CD4-positive, alpha-beta memory T cell (primary cell): Measurements from ENCODE around the gene MED27. TPM values are rescaled to one million over a fixed set of nuclear protein-coding genes. Genes with fewer than 3 reads are reported as not detected.

Experiments
- CTCF ChIA-PET: fragments of 350-600 bp; sonication (Branson Sonifier 250); formaldehyde crosslinking; loops from one replicate; lab custom pipeline; 2021; ENCODE audit warnings: inconsistent platforms; ENCODE audit not compliant: partially characterized antibody; lab: Charles Lee
- POLR2A ChIA-PET: fragments of 350-600 bp; sonication (Branson Sonifier 250); formaldehyde crosslinking; loops from one replicate; lab custom pipeline; 2021; ENCODE audit not compliant: partially characterized antibody; lab: Charles Lee
- DNase-seq, 5 donors: peaks; one replicate each; pipeline versions ENCODE4 v3.0.0 to v3.0.0-alpha.2; 2020 to 2022; ENCODE audit warnings: mixed read lengths in 1 of 5
- H3K27ac ChIP-seq: one replicate; pipeline ENCODE4 v1.7.0; 2013; ENCODE audit warnings: low read depth, low read length
- H3K27me3 ChIP-seq: 2 replicates; pipeline ENCODE4 v1.7.0; 2013; ENCODE audit warnings: mild to moderate bottlenecking, low read length, moderate library complexity; ENCODE audit not compliant: insufficient read depth
- H3K36me3 ChIP-seq: 2 replicates; pipeline ENCODE4 v1.7.0; 2013; ENCODE audit warnings: mild to moderate bottlenecking, low read length, moderate library complexity; ENCODE audit not compliant: insufficient read depth
- H3K4me1 ChIP-seq: 2 replicates; pipeline ENCODE4 v1.7.0; 2013; ENCODE audit warnings: mild to moderate bottlenecking, low read length, moderate library complexity; ENCODE audit not compliant: insufficient read depth
- H3K4me3 ChIP-seq, 2 donors: one replicate each; pipeline ENCODE4 v1.7.0; 2013; ENCODE audit warnings: low read length in 2 of 2, mild to moderate bottlenecking in 1 of 2
- H3K9me3 ChIP-seq, 2 donors: one replicate each; pipeline ENCODE4 v1.7.0; 2013; ENCODE audit warnings: low read length in 2 of 2, control low read depth in 1 of 2; ENCODE audit not compliant: control insufficient read depth in 1 of 2
- H3K27ac Mint-ChIP-seq, 7 donors: one replicate each; pipeline ENCODE4 v1.8.0; 2020 to 2021; ENCODE audit warnings: mixed read lengths in 7 of 7, mild to moderate bottlenecking in 6 of 7, inconsistent platforms in 3 of 7, moderate library complexity in 3 of 7
- H3K27me3 Mint-ChIP-seq, 2 donors: one replicate each; pipeline ENCODE4 v1.8.0; 2020 to 2021; ENCODE audit warnings: mixed read lengths in 2 of 2
- H3K36me3 Mint-ChIP-seq, 2 donors: one replicate each; pipeline ENCODE4 v1.8.0; 2020 to 2021; ENCODE audit warnings: mixed read lengths in 2 of 2, inconsistent platforms in 1 of 2, mild to moderate bottlenecking in 1 of 2
- H3K4me1 Mint-ChIP-seq, 4 donors: one replicate each; pipeline ENCODE4 v1.8.0; 2020 to 2021; ENCODE audit warnings: mixed read lengths in 4 of 4, mild to moderate bottlenecking in 1 of 4
- H3K4me3 Mint-ChIP-seq, 8 donors: one replicate each; pipeline ENCODE4 v1.8.0; 2020 to 2021; ENCODE audit warnings: mixed read lengths in 8 of 8, mild to moderate bottlenecking in 7 of 8, moderate library complexity in 6 of 8, inconsistent platforms in 3 of 8
- H3K9me3 Mint-ChIP-seq, 8 donors: one replicate each; pipeline ENCODE4 v1.8.0; 2020 to 2021; ENCODE audit warnings: mixed read lengths in 8 of 8, mild to moderate bottlenecking in 5 of 8, inconsistent platforms in 3 of 8, moderate library complexity in 1 of 8
- intact Hi-C: fragments of 100-400 bp; cut with micrococcal nuclease; formaldehyde crosslinking; loops from one replicate; pipeline ENCODE4 v1.15.1; 2023
- polyA plus RNA-seq, 2 donors: library from polyadenylated mRNA; unstranded; fragments of 300-500 nt; fragmentation: Illumina TruSeq; gene quantifications; one replicate each; pipeline ENCODE4 v1.2.3, GENCODE V29; 2021
- total RNA-seq, 2 experiments: library from RNA; stranded (reverse); gene quantifications; one replicate each; pipeline ENCODE4 v1.2.3, GENCODE V29; 2021

The MED27 gene
- total and polyA plus RNA-seq, 4 experiments from 2014 or later, result 15.6 to 57.7 (median 29.3) TPM

DNA sequence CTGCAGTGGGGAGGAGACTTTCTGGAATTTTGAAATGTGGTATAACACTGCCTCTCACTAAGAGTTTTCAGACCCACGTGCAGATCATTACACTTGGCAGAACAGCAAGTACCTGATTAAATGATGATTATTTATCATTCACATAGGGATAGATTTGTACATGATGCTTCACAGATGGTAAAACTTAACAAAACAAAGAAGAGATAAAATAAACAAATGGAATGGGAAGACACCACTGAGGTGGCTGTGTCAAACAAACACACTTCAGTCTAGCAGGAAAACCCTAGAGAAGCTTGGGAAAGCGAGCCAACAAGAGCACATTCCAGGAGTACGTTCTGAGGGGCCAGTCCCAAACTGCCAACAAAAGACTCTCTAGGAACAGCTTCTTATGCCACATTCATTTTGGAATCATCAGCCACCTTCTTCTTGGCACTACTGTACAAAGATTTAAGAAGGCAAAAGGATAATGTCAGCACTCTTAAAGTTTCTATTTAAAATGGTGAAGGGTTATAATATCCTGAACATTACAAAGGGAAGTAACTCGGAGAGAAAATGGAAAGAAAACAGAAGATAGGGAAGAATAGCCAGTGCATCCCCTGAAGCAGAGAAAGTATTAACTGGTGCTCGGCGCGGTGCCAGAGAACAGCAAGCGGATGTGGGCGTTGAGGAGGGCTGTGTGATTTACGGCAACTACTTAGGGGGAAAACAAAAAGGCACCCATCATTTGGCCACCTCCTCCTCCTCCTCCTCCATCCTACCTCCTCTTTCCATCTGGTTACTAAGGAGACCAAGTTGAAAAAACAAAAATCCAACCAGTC is 1.6 kb downstream of the MED27 start:
- H3K27ac Mint-ChIP-seq, result peak overlapping the region in 6 of 7 donors; percentile 68 to 98 (median 91)
- H3K4me3 ChIP-seq, result peak overlapping the region; percentile 89 to 93
- peaks cover 30 to 56% (median 46%) of the 10 kb centered on the region in 4 donors for H3K4me1 Mint-ChIP-seq
- peaks cover 40% of the 10 kb centered on the region for H3K4me1 ChIP-seq
- H3K27me3 Mint-ChIP-seq, result peaks cover 0 to 1% of the 10 kb centered on the region in 2 donors
- H3K9me3 ChIP-seq, result no peaks in the 10 kb centered on the region
- ChIA-PET CTCF (no interaction called here), POLR2A (interaction anchor here (1.4 to 1.7 kb wide), 2 partner anchors 591 to 953 kb away, joined by 3 to 4 read pairs; partner anchors contain the start of genes DDX31 and NUP214)
- H3K9me3 Mint-ChIP-seq, result no peaks in the 10 kb centered on the region
- H3K36me3 ChIP-seq, result peaks cover 20% of the 10 kb centered on the region
- intact Hi-C loops, result no loop called here
- DNase-seq, result peak; percentile 28 to 58 (median 41)
- H3K27me3 ChIP-seq, result no peaks in the 10 kb centered on the region
- peak overlapping the region; percentile 89 to 99 (median 98) for H3K4me3 Mint-ChIP-seq
- H3K36me3 Mint-ChIP-seq, result peaks cover 32 to 45% of the 10 kb centered on the region in 2 donors
- H3K27ac ChIP-seq, result peak overlapping the region; percentile 11

- DNase-seq, result no peak
- ChIA-PET CTCF (interaction anchor here (1.1 kb wide), 1 partner anchor 161 kb away, joined by 4 read pairs; no protein-coding TSS in a partner anchor), POLR2A (interaction anchor here (1.2 kb wide), 1 partner anchor 13 kb away, joined by 4 read pairs; no protein-coding TSS in a partner anchor)
- Histone ChIP-seq H3K27ac (no peak overlapping the region), H3K4me3 (no peak overlapping the region), H3K36me3 (peaks cover 40% of the 10 kb centered on the region), H3K27me3 (no peaks in the 10 kb centered on the region), H3K9me3 (no peaks in the 10 kb centered on the region), H3K4me1 (peaks cover 40% of the 10 kb centered on the region)
- H3K4me1 Mint-ChIP-seq, result peaks cover 43 to 78% (median 61%) of the 10 kb centered on the region in 4 donors
- peak overlapping the region in 2 of 8 donors; percentile 29 to 34 for H3K4me3 Mint-ChIP-seq
- intact Hi-C loops, result no loop called here
- H3K27me3 Mint-ChIP-seq, result no peaks in the 10 kb centered on the region
- no peak overlapping the region for H3K27ac Mint-ChIP-seq
- peaks cover 45 to 66% of the 10 kb centered on the region in 2 donors for H3K36me3 Mint-ChIP-seq
- no peaks in the 10 kb centered on the region for H3K9me3 Mint-ChIP-seq
Observed at GRCh38 chr9:132075853-132076252, 3.8 kb downstream of the MED27 start.

- intact Hi-C loops, result no loop called here
- peaks cover 40% of the 10 kb centered on the region for H3K36me3 ChIP-seq
- peaks cover 40 to 82% (median 58%) of the 10 kb centered on the region in 4 donors for H3K4me1 Mint-ChIP-seq
- DNase-seq, result no peak
- peaks cover 36% of the 10 kb centered on the region for H3K4me1 ChIP-seq
- H3K4me3 ChIP-seq, result no peak overlapping the region
- CTCF ChIA-PET, result no interaction called here
- H3K36me3 Mint-ChIP-seq, result peaks cover 48 to 67% of the 10 kb centered on the region in 2 donors
- H3K4me3 Mint-ChIP-seq, result no peak overlapping the region
- H3K27me3 ChIP-seq, result no peaks in the 10 kb centered on the region
- H3K9me3 ChIP-seq, result no peaks in the 10 kb centered on the region
- no peak overlapping the region for H3K27ac Mint-ChIP-seq
- H3K27ac ChIP-seq, result no peak overlapping the region
- H3K9me3 Mint-ChIP-seq, result no peaks in the 10 kb centered on the region
- H3K27me3 Mint-ChIP-seq, result no peaks in the 10 kb centered on the region
- POLR2A ChIA-PET, result no interaction called here
Observed at GRCh38 chr9:132074736-132075135, 4.9 kb downstream of the MED27 start.

DNA sequence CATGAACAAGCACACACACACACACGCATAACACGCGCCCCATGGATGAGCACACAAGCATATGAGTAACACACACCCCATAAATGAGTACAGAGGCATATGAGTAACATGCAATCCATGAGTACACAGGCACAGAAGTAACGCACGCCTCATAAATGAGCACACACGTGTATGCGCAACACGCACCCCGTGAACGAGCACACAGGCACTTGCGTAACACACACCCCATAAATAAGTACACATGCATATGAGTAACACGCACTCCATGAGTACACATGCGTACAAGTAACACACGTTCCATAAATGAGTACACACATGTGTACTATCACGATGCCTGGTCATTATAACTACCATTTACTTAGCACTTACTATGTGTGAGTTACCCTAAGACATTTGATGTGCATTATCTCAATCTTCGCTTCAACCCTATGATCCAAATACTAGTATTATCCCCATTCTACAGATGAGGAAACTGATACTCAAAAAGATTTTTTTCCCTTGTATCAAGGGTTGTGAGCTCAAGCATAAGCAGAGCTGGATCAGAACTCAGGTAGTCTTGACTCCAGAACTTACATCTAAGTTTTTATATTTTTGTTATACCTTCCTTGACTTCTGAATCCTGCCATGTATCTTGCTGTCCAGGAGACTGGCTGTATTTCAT is 7.7 kb downstream of the MED27 start:
- Histone ChIP-seq H3K36me3 (peaks cover 46% of the 10 kb centered on the region), H3K4me1 (peaks cover 13% of the 10 kb centered on the region), H3K9me3 (no peaks in the 10 kb centered on the region), H3K27ac (no peak overlapping the region), H3K27me3 (no peaks in the 10 kb centered on the region), H3K4me3 (no peak overlapping the region)
- POLR2A ChIA-PET, result no interaction called here
- intact Hi-C loops, result no loop called here
- H3K9me3 Mint-ChIP-seq, result no peaks in the 10 kb centered on the region
- H3K36me3 Mint-ChIP-seq, result peaks cover 57 to 75% of the 10 kb centered on the region in 2 donors
- no peaks in the 10 kb centered on the region for H3K27me3 Mint-ChIP-seq
- no peak for DNase-seq
- CTCF ChIA-PET, result no interaction called here
- no peak overlapping the region for H3K4me3 Mint-ChIP-seq
- H3K4me1 Mint-ChIP-seq, result peaks cover 24 to 68% (median 48%) of the 10 kb centered on the region in 4 donors
- H3K27ac Mint-ChIP-seq, result peak overlapping the region in 1 of 7 donors; percentile 4

GRCh38 chr9:132069046-132069898 is 10.4 kb downstream of the MED27 start:
- Histone ChIP-seq H3K36me3 (peaks cover 32% of the 10 kb centered on the region), H3K4me1 (no peaks in the 10 kb centered on the region), H3K27ac (no peak overlapping the region), H3K27me3 (no peaks in the 10 kb centered on the region), H3K9me3 (no peaks in the 10 kb centered on the region), H3K4me3 (no peak overlapping the region)
- intact Hi-C loops, result no loop called here
- Mint-ChIP-seq H3K4me3 (no peak overlapping the region), H3K27me3 (no peaks in the 10 kb centered on the region), H3K4me1 (peaks cover 19 to 61% (median 41%) of the 10 kb centered on the region in 4 donors), H3K9me3 (no peaks in the 10 kb centered on the region), H3K36me3 (peaks cover 50 to 72% of the 10 kb centered on the region in 2 donors), H3K27ac (no peak overlapping the region)
- DNase-seq, result no peak
- ChIA-PET POLR2A (no interaction called here), CTCF (no interaction called here)

- POLR2A ChIA-PET, result no interaction called here
Observed at GRCh38 chr9:132068605-132069004, 11.1 kb downstream of the MED27 start.

More at GRCh38 chr9:132068605-132069004, 11.1 kb downstream of the MED27 start:
- CTCF ChIA-PET, result no interaction called here
- Mint-ChIP-seq H3K4me1 (peaks cover 20 to 59% (median 40%) of the 10 kb centered on the region in 4 donors), H3K4me3 (no peak overlapping the region), H3K36me3 (peaks cover 50 to 65% of the 10 kb centered on the region in 2 donors), H3K9me3 (no peaks in the 10 kb centered on the region), H3K27ac (peak overlapping the region in 2 of 7 donors; percentile 18 to 49), H3K27me3 (no peaks in the 10 kb centered on the region)
- intact Hi-C loops, result no loop called here
- no peak for DNase-seq
- H3K9me3 ChIP-seq, result no peaks in the 10 kb centered on the region
- peaks cover 32% of the 10 kb centered on the region for H3K36me3 ChIP-seq
- no peak overlapping the region for H3K4me3 ChIP-seq
- no peaks in the 10 kb centered on the region for H3K27me3 ChIP-seq
- no peak overlapping the region for H3K27ac ChIP-seq
- H3K4me1 ChIP-seq, result no peaks in the 10 kb centered on the region
